NT2/D1 (cell line): ENCODE results near the gene SUCLG2.

Experiments
- SUZ12 ChIP-seq: IDR thresholded peaks from 2 replicates; pipeline ENCODE4 v1.6.1; 2011; ENCODE audit not compliant: insufficient read length, insufficient read depth; ENCODE audit errors: extremely low read depth
- YY1 ChIP-seq: IDR thresholded peaks from 2 replicates; pipeline ENCODE4 v1.6.1; 2011; ENCODE audit not compliant: insufficient read length, insufficient read depth

- TF ChIP-seq SUZ12 (no peak), YY1 (no peak)
These were observed 44.7 kb downstream of the SUCLG2 start for GRCh38 chr3:67609709-67610108.
